Fibroblast of peridontal ligament (primary cell): ENCODE results near the gene TMEM163.
"Not testable (repeated sequence)": the region's sequence is repeated elsewhere in the genome, so short reads cannot be mapped to it uniquely, and the experiment has no call there.

Experiments used
- DNase-seq: peaks from one replicate; pipeline ENCODE4 v3.0.0-alpha.2; 2010; ENCODE audit errors: extremely low read depth

TMEM163 gene

DNA sequence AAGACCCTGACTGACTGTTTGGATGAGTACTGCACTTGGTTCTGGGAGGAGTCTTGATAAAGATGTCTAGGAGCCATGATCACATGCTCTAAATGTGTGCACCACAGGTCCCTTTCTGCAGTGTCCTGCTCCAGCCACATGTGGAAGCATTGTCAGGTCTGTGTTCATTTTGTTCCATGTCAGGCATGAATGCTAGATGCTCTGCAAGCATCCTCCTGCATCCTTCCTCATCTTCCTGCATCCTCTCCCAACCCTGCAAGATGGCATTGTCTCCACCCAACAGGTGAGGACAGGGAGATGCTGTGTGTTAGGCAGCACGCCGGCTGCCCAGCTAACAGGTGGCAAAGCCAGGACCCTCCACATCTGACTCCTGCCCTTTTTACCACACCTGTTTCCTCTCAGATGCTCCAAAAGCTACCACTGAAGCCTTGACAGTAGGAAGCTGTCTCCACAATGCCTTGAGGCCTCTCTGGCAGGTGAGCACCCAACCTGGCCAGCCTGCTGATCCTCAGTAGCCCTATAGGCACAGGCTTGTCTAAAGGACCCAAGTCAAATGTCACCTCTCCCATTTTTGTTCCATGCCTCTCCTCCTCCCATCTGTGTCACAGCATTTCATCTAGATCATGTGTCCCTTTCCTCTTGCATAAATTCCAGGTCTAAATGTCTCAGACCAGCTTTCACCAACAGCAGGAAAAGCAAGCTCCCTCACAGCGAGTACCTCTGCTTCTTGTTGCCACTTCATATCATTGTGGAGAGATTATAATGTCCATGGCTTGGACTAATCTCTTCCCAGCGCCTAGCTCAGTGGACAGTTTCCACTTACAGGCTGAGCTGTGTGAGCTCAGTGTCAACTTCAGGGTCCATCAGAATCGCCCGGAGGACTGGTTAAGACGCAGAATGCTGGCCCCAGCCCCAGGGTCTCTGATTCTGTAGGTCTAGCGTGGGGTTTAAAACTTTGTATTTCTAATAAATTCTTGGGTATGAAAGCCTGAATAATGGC lies 55.0 kb downstream of the TMEM163 start:
- no peak for DNase-seq

DNA sequence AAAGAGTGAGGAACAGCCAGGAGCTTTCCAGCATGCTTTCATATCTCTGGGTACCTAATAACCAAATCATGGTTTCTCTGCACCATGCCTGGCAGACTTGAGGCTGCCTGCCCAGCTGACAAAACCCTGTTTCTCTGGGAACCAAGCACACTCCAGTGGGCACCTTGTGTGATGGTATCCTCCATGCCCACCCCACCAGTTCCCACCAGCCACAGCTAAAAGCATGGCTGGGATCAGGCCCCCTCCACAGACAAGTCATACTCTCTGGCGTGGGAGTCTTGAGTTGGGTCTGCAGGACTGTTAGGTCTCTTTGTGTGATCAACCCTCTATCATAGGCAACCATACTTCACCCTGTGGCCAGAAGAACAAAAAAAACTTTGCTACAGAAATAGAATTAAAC lies 56.0 kb downstream of the TMEM163 start:
- no peak for DNase-seq

DNA sequence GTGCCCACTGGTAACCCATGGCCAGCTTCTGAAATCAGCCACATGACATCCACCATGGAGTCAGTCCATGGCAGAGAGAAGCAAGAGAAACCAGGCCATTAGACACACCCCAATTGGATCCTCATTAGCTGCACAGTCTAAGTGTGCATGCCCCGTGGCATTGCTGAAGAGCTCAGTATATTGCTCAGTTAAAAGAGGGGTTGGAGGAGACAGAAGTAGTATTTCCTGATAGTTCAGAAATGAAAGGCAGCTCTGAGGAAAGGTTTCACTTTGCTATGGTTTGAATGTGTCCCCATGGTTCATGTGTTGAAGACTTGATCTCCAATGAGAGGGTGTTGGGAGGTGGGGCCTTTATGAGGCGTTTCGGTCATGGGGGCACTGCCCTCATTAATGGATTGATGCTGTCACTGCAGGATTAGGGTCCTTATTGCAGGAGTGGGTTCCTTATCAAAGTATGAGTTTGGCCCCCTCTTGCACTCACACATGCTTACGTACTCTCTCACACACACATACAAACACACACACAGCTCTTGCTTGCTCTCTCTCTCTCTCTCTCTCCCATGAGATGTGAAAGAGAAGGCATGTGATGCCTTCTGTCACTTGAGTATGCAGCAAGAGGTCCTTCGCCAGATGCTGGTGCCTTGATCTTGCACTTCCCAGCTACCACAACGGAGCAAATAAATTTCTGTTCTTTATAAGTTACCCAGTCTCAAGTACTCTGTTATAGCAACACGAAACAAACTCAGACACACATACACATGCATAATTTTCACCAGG lies 58.0 kb downstream of the TMEM163 start:
- DNase-seq = no peak

DNA sequence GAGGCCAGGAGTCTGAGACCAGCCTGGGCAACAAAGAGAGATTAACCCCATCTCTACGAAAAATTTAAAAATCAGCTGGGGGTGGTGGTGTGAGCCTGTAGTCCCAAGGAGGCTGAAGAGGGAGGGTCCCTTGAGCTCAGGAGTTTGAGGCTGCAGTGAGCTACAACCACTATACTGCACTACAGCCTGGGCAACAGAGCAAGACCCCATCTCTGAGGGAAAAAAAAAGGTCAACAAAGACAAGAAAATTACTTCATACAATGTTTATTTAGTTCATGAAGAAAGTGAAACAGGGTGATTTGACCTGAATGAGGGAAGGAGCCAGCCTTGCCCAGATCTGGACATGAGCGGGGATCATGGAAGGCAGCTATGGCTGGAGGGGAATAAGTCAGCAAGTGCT lies 59.1 kb downstream of the TMEM163 start:
- DNase-seq = no peak

DNA sequence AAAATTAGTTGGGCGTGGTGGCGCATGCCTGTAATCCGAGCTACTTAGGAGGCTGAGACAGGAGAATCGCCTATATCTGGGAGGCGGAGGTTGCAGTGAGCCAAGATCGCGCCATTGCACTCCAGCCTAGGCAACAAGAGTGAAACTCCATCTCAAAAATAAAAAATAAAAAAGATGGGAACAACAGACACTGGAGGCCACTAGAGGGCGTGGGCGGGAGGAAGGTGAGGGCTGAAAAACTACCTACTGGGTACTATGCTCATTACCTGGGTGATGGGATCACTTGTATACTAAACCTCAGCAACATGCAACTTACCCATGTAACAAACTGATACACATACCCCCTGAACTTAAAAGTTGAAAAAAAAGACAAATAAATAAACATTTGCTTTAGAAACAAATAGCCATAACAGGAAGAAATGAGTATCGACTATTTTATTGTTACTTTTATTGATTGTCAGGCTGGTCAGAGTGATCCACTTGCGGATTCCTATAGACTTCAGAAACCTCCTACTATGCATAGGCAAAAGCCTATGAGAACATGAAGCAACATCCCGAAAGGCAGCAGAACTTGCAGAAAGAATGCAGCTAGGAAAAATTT lies 61.0 kb downstream of the TMEM163 start:
- no peak for DNase-seq

DNA sequence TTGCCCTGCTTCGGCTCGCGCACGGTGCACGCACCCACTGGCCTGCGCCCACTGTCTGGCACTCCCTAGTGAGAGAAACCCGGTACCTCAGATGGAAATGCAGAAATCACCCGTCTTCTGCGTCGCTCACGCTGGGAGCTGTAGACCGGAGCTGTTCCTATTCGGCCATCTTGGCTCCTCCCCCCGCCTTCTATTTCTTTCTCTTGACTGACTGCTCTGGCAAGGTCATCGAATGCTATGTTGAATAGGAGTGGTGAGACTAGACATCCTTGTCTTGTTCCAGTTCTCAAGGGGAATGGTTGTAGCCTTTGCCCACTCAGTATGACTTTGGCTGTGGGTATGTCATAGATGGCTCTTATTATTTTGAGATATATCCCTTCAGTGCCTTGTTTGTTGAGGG lies 62.4 kb downstream of the TMEM163 start:
- not testable (repeated sequence) for DNase-seq

DNA sequence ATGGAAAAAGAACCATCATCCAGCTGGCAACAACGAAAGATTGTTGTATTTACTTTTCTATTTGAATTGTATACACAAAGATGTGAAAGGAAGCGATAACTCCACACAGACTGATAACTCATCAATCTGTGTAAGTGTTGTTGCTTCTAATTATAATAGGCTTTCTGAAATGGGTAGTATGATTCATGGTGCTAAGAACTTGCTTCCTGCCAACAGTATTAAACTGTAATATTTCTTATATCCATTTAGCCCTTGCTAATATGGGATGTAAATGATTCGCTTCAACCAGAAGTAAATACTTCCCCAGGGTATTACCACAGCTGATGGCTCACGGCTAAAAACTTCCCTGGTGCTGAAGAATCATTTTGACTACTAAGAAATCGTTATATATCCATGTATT lies 70.2 kb downstream of the TMEM163 start:
- DNase-seq = no peak

DNA sequence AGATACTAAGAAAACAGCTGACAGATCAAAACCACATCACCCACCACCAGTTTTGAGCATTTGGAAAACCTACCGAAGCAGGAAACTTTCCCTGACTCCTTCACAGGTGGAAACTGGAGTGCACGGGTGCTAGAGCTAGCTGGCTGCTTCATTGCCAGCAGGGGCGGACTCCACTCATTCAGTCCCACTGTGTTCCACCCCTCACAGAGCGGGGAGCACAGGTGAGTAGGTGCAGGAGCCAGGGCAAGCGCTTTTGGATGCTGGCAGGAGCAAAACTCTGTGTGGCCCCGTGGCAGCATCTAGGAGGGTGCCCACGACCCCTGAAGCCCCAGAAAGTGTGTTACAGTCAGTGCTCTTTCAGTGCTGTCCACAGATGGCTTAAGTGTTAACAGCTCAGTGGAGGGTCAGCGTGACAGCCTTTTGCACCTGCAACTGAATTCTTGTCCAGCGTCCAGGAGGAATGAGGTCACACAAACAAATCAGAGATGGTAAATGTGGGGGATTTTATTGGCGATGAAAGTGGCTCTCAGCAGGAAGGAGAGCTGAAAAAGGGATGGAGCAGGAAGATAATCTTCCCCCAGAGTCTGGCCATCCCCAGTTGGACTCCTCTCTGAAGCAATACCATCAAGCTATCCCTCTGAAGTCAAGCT lies 71.1 kb downstream of the TMEM163 start:
- no peak for DNase-seq

DNA sequence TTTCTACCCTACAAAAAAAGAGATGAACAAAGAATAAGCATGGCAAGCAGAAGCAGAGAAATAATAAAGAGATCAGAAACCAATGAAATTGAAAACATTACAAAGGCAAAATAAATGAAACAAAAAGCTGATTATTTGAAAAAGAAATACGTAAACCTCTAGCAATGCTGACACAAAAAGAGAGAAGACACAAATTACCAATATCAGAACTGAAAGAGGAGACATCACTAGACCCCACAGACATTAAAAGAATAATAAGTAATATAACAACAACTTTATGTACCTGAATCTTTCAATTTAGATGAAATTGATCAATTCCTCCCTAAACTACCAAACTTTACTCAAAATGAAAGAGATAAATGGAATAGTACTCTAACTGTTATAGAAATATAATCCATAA lies 75.9 kb downstream of the TMEM163 start:
- DNase-seq = no peak

DNA sequence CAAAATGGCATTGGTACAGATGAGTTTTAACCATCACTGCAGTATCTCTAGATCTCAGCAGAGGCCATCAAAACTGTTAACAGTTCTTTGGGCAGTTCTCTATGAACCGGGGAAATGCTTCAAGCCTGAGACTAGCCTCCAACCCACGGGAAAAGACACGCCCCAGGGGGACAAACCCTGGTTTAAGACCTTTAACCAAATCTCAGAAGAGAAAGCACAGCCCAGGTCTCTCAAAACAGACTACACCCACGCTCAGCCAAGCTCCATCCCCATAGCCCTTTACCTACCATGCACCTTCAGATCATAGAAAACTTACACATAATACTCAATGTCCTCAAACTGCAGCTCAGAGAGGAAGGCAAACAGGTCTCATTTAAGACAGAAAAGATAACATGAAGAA lies 78.3 kb downstream of the TMEM163 start:
- no peak for DNase-seq

DNA sequence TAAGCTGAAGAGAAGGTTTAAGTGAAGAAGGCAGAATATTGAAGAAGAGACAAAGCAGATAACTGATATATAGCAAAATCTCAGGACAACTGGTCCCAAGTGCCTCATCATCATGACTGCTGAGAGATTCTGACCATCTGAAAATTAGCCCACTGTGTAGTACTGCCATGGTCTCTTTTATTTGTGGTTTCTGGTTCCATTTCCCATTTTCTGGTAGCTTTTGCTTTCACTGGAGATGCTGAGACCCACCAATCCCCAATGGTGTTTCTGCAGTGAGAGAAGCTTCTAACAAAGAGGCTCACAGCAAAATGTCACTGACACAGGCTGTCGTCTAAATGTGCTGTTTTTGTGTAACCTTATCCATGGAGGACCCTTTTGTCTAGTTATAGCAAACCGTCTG lies 79.5 kb downstream of the TMEM163 start:
- no peak for DNase-seq

DNA sequence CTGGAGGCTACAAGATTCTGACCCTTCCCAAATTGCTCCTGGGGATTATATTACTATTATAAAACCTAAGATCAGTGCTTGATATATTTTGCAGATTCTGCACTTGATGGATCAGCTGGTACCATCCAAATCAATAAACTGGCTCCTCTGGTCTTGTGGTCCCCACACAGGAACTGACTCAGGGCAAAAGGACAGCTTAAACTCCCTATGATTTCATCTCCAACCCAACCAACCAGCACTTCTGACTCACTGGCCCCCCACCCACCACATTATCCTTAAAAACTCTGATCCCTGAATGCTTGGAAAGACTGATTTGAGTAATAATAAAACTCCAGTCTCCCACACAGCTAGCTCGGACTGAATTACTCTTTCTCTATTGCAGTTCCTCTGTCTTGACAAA lies 82.1 kb downstream of the TMEM163 start:
- DNase-seq = no peak

DNA sequence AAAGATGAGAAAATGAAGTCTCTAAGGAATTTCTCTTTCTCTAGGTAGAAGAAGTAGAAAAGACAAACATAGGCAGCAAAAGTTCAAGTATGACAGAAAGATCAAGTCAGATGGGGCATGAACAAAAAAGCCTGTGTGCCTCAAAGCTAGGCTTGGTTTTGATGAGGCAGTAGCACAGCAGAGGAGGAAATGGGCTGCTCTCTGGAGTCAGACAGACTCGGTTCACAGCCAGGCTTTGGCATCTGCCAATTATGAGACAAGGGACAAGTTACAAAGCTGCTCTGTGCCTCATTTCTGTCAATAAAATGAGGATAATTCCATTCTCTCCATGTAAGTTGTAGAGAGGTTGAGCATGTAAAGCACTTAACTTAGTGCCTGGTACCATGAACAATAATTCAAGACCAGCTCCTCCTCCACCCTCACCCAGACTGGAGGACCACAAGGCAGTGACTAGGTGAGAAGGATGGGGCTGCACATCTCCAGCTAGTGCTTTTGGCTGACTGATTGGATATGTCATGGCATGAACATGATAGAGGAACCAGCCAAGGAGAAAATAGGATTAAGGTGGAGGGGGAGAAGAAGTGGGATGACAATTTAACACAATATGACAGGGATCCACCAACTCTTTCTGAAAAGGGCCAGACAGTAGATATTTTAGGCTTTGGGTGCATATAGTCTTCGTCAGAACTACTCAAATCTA lies 84.6 kb downstream of the TMEM163 start:
- no peak for DNase-seq

DNA sequence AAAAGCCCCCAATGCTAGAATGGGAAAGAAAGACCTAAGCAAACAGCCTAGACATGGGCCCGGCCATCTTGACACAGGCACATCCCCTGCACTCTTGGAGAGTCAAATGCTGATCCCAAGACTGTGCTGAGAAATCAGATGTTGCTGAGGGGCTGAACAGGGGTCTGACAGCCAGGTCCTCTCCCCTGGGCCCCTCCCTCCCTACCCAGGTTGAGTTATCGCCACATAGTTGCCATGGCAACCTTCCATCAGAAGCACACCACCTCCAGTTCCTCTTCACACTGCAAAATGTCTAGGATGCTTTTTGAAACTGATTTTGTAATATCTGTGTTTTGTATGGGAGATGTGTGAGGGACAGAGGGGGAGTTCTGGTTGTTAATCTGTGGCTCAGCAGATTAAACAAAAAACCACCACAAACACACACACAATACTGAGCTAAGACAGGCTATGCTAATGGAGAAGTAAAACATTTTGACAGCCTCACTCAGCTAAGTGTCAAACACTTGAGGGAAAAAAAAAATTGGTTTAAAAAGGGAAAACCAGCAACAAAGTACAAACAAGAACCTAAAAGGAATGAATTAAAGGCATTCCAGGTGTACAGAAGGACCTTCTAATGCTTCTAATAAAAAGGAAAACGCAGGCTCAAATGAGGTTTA lies 88.2 kb downstream of the TMEM163 start:
- DNase-seq = no peak

DNA sequence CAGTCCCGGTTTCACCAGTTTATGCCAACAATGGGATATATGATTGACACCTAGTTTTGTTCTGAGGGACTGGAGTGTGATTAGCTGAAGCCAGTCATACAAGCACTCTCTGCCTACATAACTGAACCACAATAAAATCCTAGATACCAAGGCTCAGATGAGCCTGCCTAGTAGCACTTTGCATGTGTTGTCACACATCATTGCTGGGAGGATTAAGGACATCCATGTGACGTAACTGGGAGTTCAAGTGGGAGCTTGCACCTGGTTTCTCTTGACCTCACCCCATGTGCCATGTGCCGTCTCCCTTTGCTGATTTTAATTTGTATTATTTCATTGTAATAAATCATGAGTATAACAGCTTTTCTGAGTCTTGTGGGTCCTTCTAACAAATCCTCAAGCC lies 90.3 kb downstream of the TMEM163 start:
- DNase-seq = no peak

DNA sequence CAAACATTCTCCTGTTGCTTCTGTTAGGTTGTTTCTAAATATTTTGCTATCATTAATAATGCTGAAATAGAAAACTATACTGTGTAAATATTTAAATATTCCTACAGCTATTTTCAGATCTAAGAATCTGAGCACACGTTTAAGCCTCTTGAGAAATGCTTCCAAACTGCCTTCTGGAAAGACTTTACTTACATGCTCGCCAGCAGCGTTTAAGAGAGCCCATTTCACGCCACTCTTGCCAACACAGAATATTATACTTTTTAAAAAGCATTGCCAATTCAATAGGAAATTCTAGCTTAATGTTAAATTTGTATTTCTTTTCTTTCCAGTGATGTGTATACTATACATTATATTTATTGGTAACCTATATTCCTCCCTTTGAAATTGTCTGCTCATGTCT lies 92.0 kb downstream of the TMEM163 start:
- no peak for DNase-seq

DNA sequence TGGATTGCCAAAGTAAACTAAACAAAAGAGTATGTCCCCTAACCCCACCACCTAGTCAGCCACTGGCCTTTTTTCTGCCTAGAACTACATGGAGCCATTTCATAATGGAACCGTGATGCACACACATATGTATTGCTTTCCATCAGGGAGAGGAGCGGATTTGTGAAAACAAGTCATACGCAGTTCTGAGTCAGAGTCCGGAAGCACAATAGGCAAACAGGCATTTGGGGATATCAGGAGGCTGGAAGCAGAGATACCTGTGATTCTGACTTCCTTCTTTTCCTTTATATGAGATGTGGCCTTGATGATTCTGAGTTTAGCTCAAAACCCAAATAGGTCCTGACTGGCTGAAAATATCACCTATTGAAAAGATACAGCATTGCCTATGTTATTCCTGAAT lies 93.5 kb downstream of the TMEM163 start:
- no peak for DNase-seq

DNA sequence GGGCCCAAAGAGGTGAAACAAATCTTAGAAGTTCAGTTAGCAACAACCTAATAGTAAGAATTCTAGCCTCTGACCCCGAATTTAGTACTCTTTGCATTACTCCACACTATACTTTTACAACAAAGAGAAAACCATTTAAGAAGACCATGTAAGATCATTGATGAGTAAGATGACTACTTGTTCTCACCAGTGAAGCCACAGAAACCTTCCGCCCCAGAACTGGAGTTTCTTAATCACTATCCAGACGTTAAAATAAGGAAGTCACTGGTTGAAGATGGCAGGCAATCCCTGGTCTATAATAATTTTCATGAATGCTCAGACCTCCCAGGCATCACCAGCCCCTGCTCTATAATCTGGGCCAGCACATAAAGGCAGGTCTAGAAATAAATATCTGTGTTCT lies 95.0 kb downstream of the TMEM163 start:
- no peak for DNase-seq

DNA sequence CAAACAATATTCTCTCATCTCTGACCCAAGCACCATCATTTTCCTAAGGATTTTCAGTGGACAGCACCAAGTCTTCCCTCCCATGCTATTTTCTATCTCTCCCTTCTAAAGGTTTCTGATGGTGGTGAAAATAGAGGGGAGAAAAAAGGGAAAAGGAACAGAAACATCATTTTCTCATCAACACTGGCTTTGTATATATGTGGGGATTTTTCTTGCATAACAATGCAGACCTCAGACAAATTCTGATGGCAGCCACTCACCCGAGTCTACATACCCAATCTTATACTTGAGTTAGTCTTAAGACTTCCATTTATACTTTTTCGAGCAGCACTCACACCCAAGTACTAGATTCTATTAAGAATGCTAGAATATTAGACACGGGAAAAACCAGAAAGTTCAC lies 95.8 kb downstream of the TMEM163 start:
- no peak for DNase-seq

DNA sequence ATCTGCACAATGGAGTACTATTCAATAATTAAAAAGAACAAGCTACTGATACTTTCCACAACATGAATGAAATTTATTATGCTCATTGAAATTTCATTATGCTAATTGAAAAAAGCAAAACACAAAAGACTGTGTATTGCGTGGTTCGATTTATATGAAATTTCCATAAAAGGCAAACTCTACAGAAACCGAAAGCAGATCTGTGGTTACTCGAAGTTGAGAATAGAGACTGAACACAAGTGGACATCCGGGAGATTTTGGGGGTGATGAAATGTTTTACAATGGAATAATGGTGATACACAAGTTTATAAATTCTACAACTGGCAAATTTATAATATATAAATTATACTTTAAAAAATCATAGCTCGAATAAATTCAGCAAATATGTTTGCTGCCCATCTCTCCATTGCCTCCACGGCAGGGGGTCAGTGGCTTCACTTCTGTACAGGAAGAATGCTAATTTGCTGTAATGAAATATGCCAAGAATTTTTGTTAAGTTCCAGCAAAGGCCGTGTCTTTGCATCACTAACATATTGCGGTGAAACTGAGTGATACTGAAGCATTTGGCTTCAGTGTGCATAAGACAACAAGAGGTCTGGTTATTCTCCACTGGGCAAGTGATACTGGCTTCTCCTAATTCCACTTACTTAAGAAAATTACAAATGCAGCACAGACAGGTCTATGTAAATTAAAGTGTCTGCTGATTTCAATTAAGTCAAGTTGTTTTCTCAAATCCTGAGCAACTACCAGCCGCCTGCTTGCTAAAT lies 96.7 kb downstream of the TMEM163 start:
- DNase-seq = no peak
